MCF 10A (cell line): ENCODE data around the gene FAM180A. TPM values are rescaled to one million over a fixed set of nuclear protein-coding genes. Genes with fewer than 3 reads are reported as not detected.

Experiments
- BruUV-seq: library from RNA; stranded (reverse); fragments of 400-500 nt; replicated peaks from 2 replicates; lab custom pipeline; 2021; lab: Mats Ljungman, UMichigan
- CTCF ChIA-PET: fragments of 300-600 bp; sonication (Branson Sonifier 250); formaldehyde crosslinking; extraction: SDS; loops from one replicate; lab custom pipeline; 2021; ENCODE audit warnings: antibody characterized with exemption, inconsistent platforms; lab: Yijun Ruan, JAX
- POLR2A ChIA-PET: fragments of 300-600, 350-650 bp; sonication (Branson Sonifier 250); formaldehyde crosslinking; extraction: SDS; loops from one replicate; lab custom pipeline; 2020; ENCODE audit warnings: antibody characterized with exemption, inconsistent platforms; lab: Yijun Ruan, JAX
- DNase-seq: peaks from one replicate; pipeline ENCODE4 v3.0.0-alpha.2; 2018; ENCODE audit not compliant: unreplicated experiment
- H3K27ac Mint-ChIP-seq: one replicate; pipeline ENCODE4 v1.8.0; 2022; ENCODE audit warnings: mild to moderate bottlenecking, low read depth, mixed read lengths; ENCODE audit not compliant: unreplicated experiment
- H3K27me3 Mint-ChIP-seq: one replicate; pipeline ENCODE4 v1.8.0; 2022; ENCODE audit warnings: mixed read lengths; ENCODE audit not compliant: insufficient read depth, unreplicated experiment
- H3K36me3 Mint-ChIP-seq: one replicate; pipeline ENCODE4 v1.8.0; 2022; ENCODE audit warnings: mild to moderate bottlenecking, moderate library complexity, mixed read lengths; ENCODE audit not compliant: insufficient read depth, unreplicated experiment
- H3K4me1 Mint-ChIP-seq: one replicate; pipeline ENCODE4 v1.8.0; 2022; ENCODE audit warnings: mixed read lengths; ENCODE audit not compliant: insufficient read depth, unreplicated experiment
- H3K4me3 Mint-ChIP-seq: one replicate; pipeline ENCODE4 v1.8.0; 2022; ENCODE audit warnings: mild to moderate bottlenecking, moderate library complexity, mixed read lengths; ENCODE audit not compliant: unreplicated experiment
- H3K9me3 Mint-ChIP-seq: one replicate; pipeline ENCODE4 v1.8.0; 2022; ENCODE audit warnings: mixed read lengths; ENCODE audit not compliant: unreplicated experiment
- intact Hi-C: fragments of 100-400 bp; cut with micrococcal nuclease; formaldehyde crosslinking; loops from 2 replicates; pipeline ENCODE4 v1.14.1; 2022
- total RNA-seq: library from RNA; stranded (reverse); gene quantifications from 2 replicates; pipeline ENCODE4 v1.2.3, GENCODE V29; 2022
- TF ChIP-seq, protein P1 (sequence below): fragments of 200-600 bp; IDR thresholded peaks from one replicate; pipeline ENCODE4 v1.8.0; 2022; ENCODE audit warnings: antibody characterized with exemption, mild to moderate bottlenecking; ENCODE audit not compliant: unreplicated experiment

Gene FAM180A
- total RNA-seq, 1 experiment from 2014 or later: not detected

DNA sequence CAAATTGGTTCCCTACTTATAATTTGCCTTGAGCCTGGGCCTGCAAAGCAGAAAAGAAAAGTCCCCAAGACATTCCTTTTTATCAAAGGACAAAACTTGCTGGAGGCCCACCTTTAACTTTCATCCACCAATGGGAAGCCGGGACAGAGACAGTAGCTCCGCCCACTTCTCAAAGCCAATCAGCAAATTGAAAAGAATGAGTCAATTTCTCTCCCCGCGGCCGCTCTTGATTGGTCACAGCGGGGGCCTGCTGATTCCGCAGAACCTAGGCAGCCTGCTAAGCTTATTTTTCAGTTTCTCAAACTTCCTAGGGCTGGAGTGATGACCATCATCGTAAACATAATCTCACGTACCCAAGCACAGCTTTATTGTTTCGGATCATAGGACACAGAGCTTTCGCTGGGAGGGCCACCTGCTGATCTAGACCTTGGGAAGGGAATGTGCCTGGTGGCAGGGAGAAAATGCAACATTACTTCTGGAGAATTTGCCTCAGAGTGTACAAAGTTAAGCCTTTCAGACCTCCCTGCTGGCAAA, 20.4 kb downstream of the FAM180A start, which contains the start of gene SLC13A4:
SLC13A4 (minus strand) TSS at position 51 of the 534 bp plus-strand sequence. CDS start 690 bp downstream, outside the sequence.
- intact Hi-C loops: no loop called here
- ChIA-PET CTCF (interaction anchor here (1.0 to 1.2 kb wide), 2 partner anchors 17 to 181 kb away, joined by 3 to 8 read pairs; no protein-coding TSS in a partner anchor), POLR2A (interaction anchor here (0.6 kb wide), 1 partner anchor 14 kb away, joined by 3 read pairs; no protein-coding TSS in a partner anchor)
- Mint-ChIP-seq H3K4me1 (no peaks in the 10 kb centered on the region), H3K36me3 (no peaks in the 10 kb centered on the region), H3K9me3 (no peaks in the 10 kb centered on the region), H3K4me3 (no peak within 1 kb of the TSS), H3K27me3 (no peaks in the 10 kb centered on the region), H3K27ac (no peak within 1 kb of the TSS)
- no TSS peak for BruUV-seq
- TF ChIP-seq, protein P1, sequence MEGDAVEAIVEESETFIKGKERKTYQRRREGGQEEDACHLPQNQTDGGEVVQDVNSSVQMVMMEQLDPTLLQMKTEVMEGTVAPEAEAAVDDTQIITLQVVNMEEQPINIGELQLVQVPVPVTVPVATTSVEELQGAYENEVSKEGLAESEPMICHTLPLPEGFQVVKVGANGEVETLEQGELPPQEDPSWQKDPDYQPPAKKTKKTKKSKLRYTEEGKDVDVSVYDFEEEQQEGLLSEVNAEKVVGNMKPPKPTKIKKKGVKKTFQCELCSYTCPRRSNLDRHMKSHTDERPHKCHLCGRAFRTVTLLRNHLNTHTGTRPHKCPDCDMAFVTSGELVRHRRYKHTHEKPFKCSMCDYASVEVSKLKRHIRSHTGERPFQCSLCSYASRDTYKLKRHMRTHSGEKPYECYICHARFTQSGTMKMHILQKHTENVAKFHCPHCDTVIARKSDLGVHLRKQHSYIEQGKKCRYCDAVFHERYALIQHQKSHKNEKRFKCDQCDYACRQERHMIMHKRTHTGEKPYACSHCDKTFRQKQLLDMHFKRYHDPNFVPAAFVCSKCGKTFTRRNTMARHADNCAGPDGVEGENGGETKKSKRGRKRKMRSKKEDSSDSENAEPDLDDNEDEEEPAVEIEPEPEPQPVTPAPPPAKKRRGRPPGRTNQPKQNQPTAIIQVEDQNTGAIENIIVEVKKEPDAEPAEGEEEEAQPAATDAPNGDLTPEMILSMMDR: no peak
- no peak for DNase-seq

DNA sequence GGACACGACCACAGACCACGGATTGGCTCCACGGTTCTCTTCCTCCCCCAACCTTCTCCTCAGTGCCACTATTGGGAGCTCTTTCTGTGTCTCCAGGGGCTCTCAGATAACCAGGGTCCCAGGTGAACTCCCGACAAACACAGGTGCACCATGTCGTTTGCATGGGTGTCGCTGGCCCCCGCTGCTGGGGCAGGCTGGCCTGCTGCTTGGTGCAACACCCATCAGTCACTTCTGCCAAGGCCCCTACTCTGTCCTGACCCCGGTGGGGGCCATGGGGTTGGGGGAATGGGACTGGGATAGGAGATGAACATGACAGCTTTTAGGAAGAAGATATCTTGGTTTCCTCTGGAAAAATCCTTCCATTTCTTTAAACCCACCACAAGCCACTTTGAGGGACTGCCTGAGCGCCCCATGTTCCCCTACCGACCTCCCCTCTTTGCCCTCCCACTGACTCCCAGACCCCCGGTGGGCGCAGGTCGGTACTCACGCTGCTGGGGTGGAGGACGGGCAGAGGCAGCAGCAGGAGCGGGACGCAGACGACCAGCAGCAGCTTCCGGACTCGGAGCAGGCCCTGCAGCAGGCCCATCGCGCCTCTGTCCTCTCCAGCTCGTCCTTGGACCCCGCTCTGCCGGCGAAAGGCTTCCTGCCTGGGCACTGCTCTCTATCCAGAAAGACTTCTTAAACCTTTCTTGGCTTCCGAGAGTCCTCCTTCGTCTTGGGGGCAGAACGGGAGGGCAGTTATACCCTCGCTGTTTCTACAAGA, 21.5 kb downstream of the FAM180A start:
- POLR2A ChIA-PET: no interaction called here
- Mint-ChIP-seq H3K36me3 (no peaks in the 10 kb centered on the region), H3K27me3 (no peaks in the 10 kb centered on the region), H3K4me1 (no peaks in the 10 kb centered on the region), H3K4me3 (no peak overlapping the region), H3K27ac (no peak overlapping the region), H3K9me3 (no peaks in the 10 kb centered on the region)
- TF ChIP-seq, protein P1: no peak
- no peak for DNase-seq
- intact Hi-C loops: no loop called here
- CTCF ChIA-PET: interaction anchor here (0.8 to 2.4 kb wide), 2 partner anchors 13 to 17 kb away, joined by 3 to 7 read pairs; no protein-coding TSS in a partner anchor
- BruUV-seq: no TSS peak

DNA sequence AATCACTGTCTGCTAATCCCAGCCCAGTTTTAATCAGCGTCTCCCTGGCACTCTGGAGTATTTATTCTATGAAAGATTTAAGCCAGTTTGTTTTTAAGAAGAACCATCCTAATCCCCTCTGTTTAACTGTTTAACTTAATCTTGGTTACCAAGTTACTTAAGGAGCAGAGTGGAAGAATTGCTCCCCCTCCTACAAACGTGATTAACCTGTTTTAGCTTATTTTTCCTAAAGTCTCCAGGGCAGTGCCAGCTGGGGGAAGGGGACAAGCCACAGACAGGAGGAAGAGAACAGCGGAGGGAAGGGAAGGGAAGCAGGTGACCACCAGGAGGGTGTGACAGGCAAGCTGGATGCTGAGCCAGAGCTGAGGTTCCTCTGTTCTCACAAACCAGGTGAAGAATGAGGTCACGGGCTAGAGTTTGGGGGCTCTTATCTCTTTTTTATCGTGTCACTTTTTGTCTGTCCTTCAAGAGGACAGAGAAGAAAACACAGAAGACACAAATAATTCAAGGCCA, 22.3 kb downstream of the FAM180A start:
- Mint-ChIP-seq H3K27ac (no peak overlapping the region), H3K4me3 (no peak overlapping the region), H3K9me3 (no peaks in the 10 kb centered on the region), H3K36me3 (no peaks in the 10 kb centered on the region), H3K27me3 (no peaks in the 10 kb centered on the region), H3K4me1 (no peaks in the 10 kb centered on the region)
- ChIA-PET CTCF (interaction anchor here (0.6 to 2.4 kb wide), 4 partner anchors 13 to 1127 kb away, joined by 3 to 8 read pairs (median 5); no protein-coding TSS in a partner anchor), POLR2A (no interaction called here)
- DNase-seq: no peak
- TF ChIP-seq, protein P1: no peak
- intact Hi-C loops: no loop called here
- BruUV-seq: no TSS peak

DNA sequence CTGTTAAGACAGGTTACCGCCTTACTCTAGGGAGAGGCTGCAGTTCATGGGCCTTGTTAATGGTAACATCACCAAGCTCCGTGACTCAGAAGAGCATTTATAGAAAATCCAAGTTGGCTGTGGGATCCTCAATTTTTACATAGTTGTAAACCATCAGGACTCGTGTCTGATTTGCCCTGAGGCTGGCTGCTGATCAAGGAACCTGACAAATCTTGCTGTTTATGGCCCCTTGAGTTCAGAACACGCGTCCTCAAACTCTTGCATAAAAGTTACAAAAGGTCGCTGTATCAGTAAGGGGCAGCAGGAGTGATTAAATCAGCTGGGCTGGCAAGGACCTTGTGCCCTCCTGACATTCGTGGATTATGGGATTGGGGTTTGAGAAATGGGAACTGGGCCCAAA, 25.2 kb downstream of the FAM180A start:
- CTCF ChIA-PET: no interaction called here

More for the DNA sequence above, 25.2 kb downstream of the FAM180A start:
- no peak for DNase-seq
- Mint-ChIP-seq H3K36me3 (no peaks in the 10 kb centered on the region), H3K27ac (no peak overlapping the region), H3K27me3 (no peaks in the 10 kb centered on the region), H3K4me3 (no peak overlapping the region), H3K9me3 (no peaks in the 10 kb centered on the region), H3K4me1 (no peaks in the 10 kb centered on the region)
- intact Hi-C loops: no loop called here
- POLR2A ChIA-PET: no interaction called here
- BruUV-seq: no TSS peak
- TF ChIP-seq, protein P1: no peak
